IMR-90 (cell line): ENCODE results near the gene TINCR. TPM values are rescaled to one million over a fixed set of nuclear protein-coding genes. Genes with fewer than 3 reads are reported as not detected.
"Not testable (repeated sequence)": the region's sequence is repeated elsewhere in the genome, so short reads cannot be mapped to it uniquely, and the experiment has no call there.

Experiments
- ATAC-seq: fragments of 200-7000 bp; cut with Tn5 transposase; 2 replicates; pipeline ENCODE4 v1.9.1; 2020; ENCODE audit warnings: low read depth, mild to moderate bottlenecking, moderate library complexity
- BruUV-seq: library from RNA; stranded (reverse); fragments of 400-500 nt; replicated peaks from 2 replicates; lab custom pipeline; 2021; lab: Mats Ljungman, UMichigan
- CTCF ChIA-PET: fragments of 300-600 bp; formaldehyde crosslinking; extraction: SDS; loops from one replicate; lab custom pipeline; 2021; ENCODE audit warnings: antibody characterized with exemption; lab: Yijun Ruan, JAX
- POLR2A ChIA-PET: fragments of 300-600 bp; sonication (Branson Sonifier 250); formaldehyde crosslinking; loops from one replicate; lab custom pipeline; 2022; ENCODE audit warnings: antibody characterized with exemption; ENCODE audit not compliant: unreplicated experiment; lab: Charles Lee
- DNase-seq: peaks from one replicate; pipeline ENCODE4 v3.0.0; 2013
- H2AFZ ChIP-seq: replicated peaks from 2 replicates; pipeline ENCODE3; 2013; ENCODE audit warnings: low read length, mild to moderate bottlenecking; ENCODE audit not compliant: poor library complexity
- H2AK5ac ChIP-seq: 2 replicates; pipeline ENCODE4 v1.6.1; 2013; ENCODE audit warnings: low read depth, low read length, inconsistent platforms
- H2AK9ac ChIP-seq: replicated peaks from 2 replicates; pipeline ENCODE3; 2013; ENCODE audit warnings: mild to moderate bottlenecking, low read depth, low read length, moderate library complexity; ENCODE audit not compliant: poor library complexity
- H2BK120ac ChIP-seq: 2 replicates; pipeline ENCODE4 v1.6.1; 2013; ENCODE audit warnings: low read depth, low read length, inconsistent platforms
- H2BK15ac ChIP-seq: 3 replicates; pipeline ENCODE4 v1.6.1; 2013; ENCODE audit warnings: low read depth, low read length, inconsistent platforms
- H2BK20ac ChIP-seq: 2 replicates; pipeline ENCODE4 v1.6.1; 2013; ENCODE audit warnings: low read depth, mild to moderate bottlenecking, inconsistent platforms, low read length, moderate library complexity
- H2BK5ac ChIP-seq: 2 replicates; pipeline ENCODE4 v1.6.1; 2013; ENCODE audit warnings: mild to moderate bottlenecking, low read depth, low read length, inconsistent platforms; ENCODE audit not compliant: poor library complexity, severe bottlenecking
- H3K14ac ChIP-seq: replicated peaks from 2 replicates; pipeline ENCODE4 v1.6.1; 2013; ENCODE audit warnings: low read depth, low read length, inconsistent platforms
- H3K18ac ChIP-seq: 2 replicates; pipeline ENCODE4 v1.6.1; 2013; ENCODE audit warnings: low read depth, low read length, control low read depth
- H3K23ac ChIP-seq: 2 replicates; pipeline ENCODE4 v1.6.1; 2013; ENCODE audit warnings: low read depth, low read length, inconsistent platforms
- H3K27ac ChIP-seq: 2 replicates; pipeline ENCODE4 v1.5.1; 2013; ENCODE audit warnings: mild to moderate bottlenecking, control low read depth, low read length; ENCODE audit not compliant: insufficient read depth
- H3K27me3 ChIP-seq: 2 replicates; pipeline ENCODE4 v1.6.1; 2013; ENCODE audit warnings: low read length; ENCODE audit not compliant: control insufficient read depth, insufficient read depth
- H3K36me3 ChIP-seq: 2 replicates; pipeline ENCODE4 v1.6.1; 2013; ENCODE audit warnings: low read length, mixed read lengths; ENCODE audit not compliant: control insufficient read depth, insufficient read depth
- H3K4ac ChIP-seq: 2 replicates; pipeline ENCODE4 v1.6.1; 2013; ENCODE audit warnings: low read depth, low read length, inconsistent platforms
- H3K4me1 ChIP-seq: 2 replicates; pipeline ENCODE4 v1.6.1; 2013; ENCODE audit warnings: low read length, mixed read lengths; ENCODE audit not compliant: control insufficient read depth, insufficient read depth
- H3K4me2 ChIP-seq: 2 replicates; pipeline ENCODE4 v1.6.1; 2013; ENCODE audit warnings: low read depth, mild to moderate bottlenecking, control low read depth, low read length, moderate library complexity
- H3K4me3 ChIP-seq: 2 replicates; pipeline ENCODE4 v1.5.1; 2013; ENCODE audit warnings: low read depth, mild to moderate bottlenecking, control low read depth, low read length, moderate library complexity; ENCODE audit not compliant: insufficient read depth
- H3K56ac ChIP-seq: 2 replicates; pipeline ENCODE4 v1.6.1; 2013; ENCODE audit warnings: low read length, inconsistent platforms; ENCODE audit not compliant: insufficient read depth; ENCODE audit errors: extremely low read depth
- H3K79me1 ChIP-seq, 2 experiments: 2 replicates each; pipeline ENCODE4 v1.6.1; 2013; ENCODE audit warnings: low read length in 2 of 2, inconsistent platforms in 1 of 2, low read depth in 1 of 2
- H3K9ac ChIP-seq: 2 replicates; pipeline ENCODE4 v1.6.1; 2013; ENCODE audit warnings: low read depth, low read length, control low read depth
- H3K9me1 ChIP-seq: 2 replicates; pipeline ENCODE4 v1.6.1; 2013; ENCODE audit warnings: low read length, inconsistent platforms; ENCODE audit not compliant: insufficient read depth
- H3K9me3 ChIP-seq: 2 replicates; pipeline ENCODE4 v1.6.1; 2013; ENCODE audit warnings: low read length; ENCODE audit not compliant: control insufficient read depth, insufficient read depth
- H4K20me1 ChIP-seq: 2 replicates; pipeline ENCODE4 v1.6.1; 2013; ENCODE audit warnings: low read length, inconsistent platforms; ENCODE audit not compliant: insufficient read depth
- H4K5ac ChIP-seq: 2 replicates; pipeline ENCODE4 v1.6.1; 2013; ENCODE audit warnings: mild to moderate bottlenecking, low read depth, low read length, control low read depth
- H4K8ac ChIP-seq, 2 experiments: 2 replicates each; pipeline ENCODE4 v1.6.1; 2013; ENCODE audit warnings: low read depth in 2 of 2, low read length in 2 of 2, control low read depth in 1 of 2, inconsistent platforms in 1 of 2
- H4K91ac ChIP-seq: 2 replicates; pipeline ENCODE4 v1.6.1; 2013; ENCODE audit warnings: low read depth, low read length, inconsistent platforms; ENCODE audit not compliant: insufficient read depth
- WGBS, 2 experiments: methylation state at CpG; one replicate each; pipeline versions ENCODE4 v1.1.5 to v1.1.7; 2013; ENCODE audit warnings: missing lambda C conversion rate in 2 of 2; ENCODE audit not compliant: insufficient read length in 1 of 2; ENCODE audit errors: extremely low coverage in 2 of 2; 5-methylcytosine and 5-hydroxymethylcytosine counted together
- dilution Hi-C: fragments of 300-500 bp; cut with HindIII; formaldehyde crosslinking; loops from one replicate; pipeline ENCODE4 v1.14.3; 2018; ENCODE audit warnings: low sequenced_read_pairs; ENCODE audit not compliant: unreplicated experiment
- in situ Hi-C: fragments of 300-500 bp; cut with MboI; formaldehyde crosslinking; loops from 3 replicates; pipeline ENCODE4 v1.14.3; 2019; ENCODE audit warnings: low sequenced_read_pairs, inconsistent platforms, mixed read lengths
- intact Hi-C: fragments of 100-400 bp; cut with micrococcal nuclease; formaldehyde crosslinking; loops from 2 replicates; pipeline ENCODE4 v1.10.0; 2022
- polyA plus RNA-seq, 3 experiments: library from polyadenylated mRNA; depleted of rRNA; stranded (reverse); fragments of >200 nt; gene quantifications; 2 replicates each; pipeline ENCODE4 v1.2.3, GENCODE V29; 2012; ENCODE audit warnings: low replicate concordance in 1 of 3
- total RNA-seq: library from RNA; depleted of rRNA; stranded (reverse); fragments of >200 nt; gene quantifications from 2 replicates; pipeline ENCODE4 v1.2.3, GENCODE V29; 2012

Gene TINCR
- total and polyA plus RNA-seq, 2 of the 4 experiments (the other 2 are of a cell fraction) = 0.05 TPM; not detected in 1

DNA sequence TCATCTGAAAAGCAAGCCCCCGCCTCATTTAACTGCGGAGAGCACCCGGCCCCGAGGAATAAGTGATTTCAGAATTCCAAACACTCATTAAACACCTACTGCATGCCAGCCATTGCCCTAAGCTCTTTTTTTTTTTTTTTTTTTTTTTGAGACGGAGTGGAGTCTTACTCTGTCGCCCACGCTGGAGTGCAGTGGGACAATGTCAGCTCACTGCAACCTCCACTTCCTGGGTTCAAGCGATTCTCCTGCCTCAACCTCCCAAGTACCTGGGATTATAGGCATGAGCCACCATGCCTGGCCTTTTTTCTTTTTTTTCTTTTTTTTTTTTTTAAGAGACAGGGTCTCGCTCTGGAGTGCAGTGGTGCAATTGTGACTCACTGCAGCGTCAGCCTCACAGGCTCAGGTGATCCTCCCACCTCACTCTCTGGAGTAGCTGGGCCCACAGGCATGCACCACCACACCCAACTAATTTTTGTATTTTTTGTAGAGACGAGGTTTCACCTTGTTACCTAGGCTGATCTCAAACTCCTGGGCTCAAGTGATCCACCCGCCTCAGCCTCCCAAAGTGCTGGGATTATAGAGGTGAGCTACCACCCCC, 30.7 kb downstream of the TINCR start:
- H2AK5ac ChIP-seq, H2AK9ac ChIP-seq, H3K18ac ChIP-seq, H4K20me1 ChIP-seq, H3K79me1 ChIP-seq, H3K14ac ChIP-seq, H3K9me1 ChIP-seq, CTCF ChIA-PET, BruUV-seq, H4K5ac ChIP-seq, H3K56ac ChIP-seq, H3K9ac ChIP-seq, dilution Hi-C loops, H3K4me1 ChIP-seq, ATAC-seq, H3K27me3 ChIP-seq, POLR2A ChIA-PET, H2BK5ac ChIP-seq, DNase-seq, H2BK15ac ChIP-seq, intact Hi-C loops, H3K4ac ChIP-seq, H3K4me2 ChIP-seq, H4K91ac ChIP-seq, H4K8ac ChIP-seq, H3K36me3 ChIP-seq, in situ Hi-C loops, H3K27ac ChIP-seq, H3K4me3 ChIP-seq, H3K23ac ChIP-seq, H2BK20ac ChIP-seq, H2BK120ac ChIP-seq: not testable (repeated sequence)
- H3K9me3 ChIP-seq = peaks cover 15% of the 10 kb centered on the region
- WGBS, 2 experiments = no CpG with 5 or more reads among the region's 12 CpGs
- H2AFZ ChIP-seq = peak overlapping the region; percentile 67
